HG03025 (cell line): ENCODE measurements around the gene ZNF467.

Experiments
- ATAC-seq: cut with Tn5 transposase; IDR thresholded peaks from one replicate; pipeline ENCODE4 v1.9.1; 2021; ENCODE audit warnings: mild to moderate bottlenecking, moderate library complexity; ENCODE audit not compliant: unreplicated experiment, low FRiP score

The ZNF467 gene

DNA sequence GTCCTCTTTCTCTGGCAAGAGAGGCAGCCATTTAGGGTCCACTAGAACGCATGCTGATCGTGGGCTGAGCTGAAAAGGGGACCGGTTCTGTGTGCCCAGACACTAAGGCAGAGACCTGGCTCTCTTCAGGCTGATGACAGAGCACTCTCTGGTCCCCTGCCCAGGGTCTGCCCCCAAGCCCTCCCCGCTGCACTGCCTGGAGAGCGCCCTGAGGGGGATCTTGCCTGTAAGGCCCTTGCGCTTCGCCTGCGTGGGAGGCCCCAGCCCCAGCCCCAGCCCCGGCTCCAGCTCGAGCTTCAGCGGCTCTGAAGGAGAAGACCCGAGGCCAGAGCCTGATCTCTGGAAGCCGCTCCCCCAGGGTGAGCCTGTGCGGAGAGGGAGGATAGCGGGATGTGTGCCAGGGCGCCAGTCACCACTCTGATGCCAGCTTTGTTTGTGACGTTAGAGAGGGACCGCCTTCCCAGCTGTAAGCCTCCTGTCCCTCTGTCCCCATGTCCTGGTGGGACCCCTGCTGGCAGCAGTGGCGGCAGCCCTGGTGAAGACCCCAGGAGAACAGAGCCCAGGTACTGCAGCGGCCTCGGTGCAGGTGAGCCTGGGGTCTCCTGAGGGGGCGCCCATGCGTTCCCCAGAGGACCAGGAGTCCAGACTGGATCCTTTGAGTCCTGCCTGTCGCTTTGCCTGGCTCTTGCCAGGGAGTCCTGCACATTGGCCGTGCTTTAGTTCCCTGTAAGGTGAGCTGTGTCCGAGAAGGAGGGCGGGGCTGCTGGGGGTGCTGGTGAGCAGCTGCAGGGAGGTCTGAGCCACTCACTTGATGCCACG is 43.2 kb downstream of the ZNF467 start:
- ATAC-seq = no peak

DNA sequence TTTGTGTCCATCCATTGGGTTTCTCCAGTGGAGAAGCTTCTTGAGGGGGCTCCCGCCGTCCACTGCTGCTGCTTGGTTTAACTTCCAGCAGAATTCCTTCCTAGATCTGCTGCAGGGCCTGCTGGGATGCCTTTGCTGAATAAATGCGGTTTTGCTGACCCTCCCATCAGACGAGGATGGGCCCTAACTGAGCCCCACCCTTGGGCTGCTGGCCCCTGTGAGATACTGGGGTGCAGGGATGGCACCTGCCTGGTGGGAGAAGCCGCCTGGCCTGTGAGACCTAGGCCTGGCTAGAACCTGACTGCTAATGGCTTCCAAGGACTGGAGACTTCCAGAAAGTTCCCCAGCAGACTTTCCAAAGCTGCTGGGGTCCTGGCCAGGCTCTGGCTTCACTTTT is 43.8 kb downstream of the ZNF467 start:
- ATAC-seq = no peak

DNA sequence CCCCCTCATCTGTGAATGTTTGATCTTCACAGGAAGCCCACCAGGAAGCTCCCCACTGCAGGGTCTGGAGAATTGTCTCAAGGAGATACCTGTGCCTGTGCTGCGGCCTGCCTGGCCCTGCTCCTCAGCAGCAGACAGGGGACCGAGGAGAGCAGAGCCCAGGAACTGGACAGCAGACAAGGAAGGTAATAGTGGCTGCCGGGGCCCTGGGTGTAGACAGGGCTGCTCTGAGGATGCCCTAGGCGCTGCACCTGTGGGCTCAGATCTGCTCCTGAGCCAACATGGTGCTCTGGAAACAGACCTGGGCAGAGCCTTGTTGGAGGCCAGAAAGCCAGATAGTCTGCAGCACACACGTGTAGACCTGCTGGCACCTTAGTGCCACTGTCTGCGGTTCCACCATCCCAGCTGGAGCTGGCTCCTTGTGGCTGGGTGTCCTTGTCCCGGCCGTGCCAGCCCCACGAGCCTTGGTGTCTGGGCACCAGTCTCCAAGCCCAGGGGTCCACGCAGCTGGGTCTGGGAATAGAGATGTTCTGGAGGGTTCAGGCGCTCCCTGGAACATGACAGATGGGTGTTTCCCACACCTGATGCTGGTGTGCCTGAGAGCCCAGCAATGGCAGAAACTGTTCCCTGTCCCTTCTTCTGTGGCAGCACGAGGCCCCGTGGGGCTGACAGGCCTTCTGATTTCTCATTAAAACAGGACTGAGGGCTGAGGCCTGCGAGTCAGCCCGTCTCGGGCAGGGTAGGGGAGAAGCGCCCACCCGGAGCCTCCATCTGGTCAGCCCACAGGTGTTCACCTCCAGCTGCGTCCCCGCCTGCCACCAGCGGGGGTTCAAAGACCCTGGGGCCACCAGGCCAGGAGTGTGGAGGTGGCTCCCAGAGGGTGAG is 44.7 kb downstream of the ZNF467 start:
- ATAC-seq = no peak

DNA sequence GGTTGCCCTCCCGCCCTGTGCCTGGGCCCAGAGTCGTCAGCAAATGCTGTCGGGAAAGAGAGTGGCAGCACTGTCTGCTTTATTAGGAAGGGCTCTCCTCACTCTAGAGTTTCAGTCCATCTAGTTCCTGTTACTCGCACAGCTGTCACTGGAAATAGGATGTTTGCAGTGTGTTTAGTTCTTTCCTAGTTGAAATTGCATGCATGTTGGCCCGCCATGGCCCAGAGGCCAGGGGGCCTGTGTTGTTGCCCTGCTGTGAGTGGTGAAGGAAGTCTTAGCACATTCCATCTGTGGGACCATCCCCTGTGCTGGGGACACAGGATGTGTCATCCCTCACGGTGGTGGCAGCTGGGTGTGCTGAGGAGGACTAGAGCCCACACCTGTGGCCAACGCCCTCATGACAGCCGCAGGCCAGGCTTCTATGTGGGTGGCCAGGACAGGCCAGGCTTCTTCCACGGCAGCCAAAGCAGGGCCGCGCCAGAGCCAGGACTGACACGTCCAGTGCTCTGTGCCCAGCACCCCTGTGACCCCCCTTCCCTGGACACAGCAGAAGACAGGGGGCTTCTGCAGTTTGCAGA is 45.4 kb downstream of the ZNF467 start:
- no peak for ATAC-seq

DNA sequence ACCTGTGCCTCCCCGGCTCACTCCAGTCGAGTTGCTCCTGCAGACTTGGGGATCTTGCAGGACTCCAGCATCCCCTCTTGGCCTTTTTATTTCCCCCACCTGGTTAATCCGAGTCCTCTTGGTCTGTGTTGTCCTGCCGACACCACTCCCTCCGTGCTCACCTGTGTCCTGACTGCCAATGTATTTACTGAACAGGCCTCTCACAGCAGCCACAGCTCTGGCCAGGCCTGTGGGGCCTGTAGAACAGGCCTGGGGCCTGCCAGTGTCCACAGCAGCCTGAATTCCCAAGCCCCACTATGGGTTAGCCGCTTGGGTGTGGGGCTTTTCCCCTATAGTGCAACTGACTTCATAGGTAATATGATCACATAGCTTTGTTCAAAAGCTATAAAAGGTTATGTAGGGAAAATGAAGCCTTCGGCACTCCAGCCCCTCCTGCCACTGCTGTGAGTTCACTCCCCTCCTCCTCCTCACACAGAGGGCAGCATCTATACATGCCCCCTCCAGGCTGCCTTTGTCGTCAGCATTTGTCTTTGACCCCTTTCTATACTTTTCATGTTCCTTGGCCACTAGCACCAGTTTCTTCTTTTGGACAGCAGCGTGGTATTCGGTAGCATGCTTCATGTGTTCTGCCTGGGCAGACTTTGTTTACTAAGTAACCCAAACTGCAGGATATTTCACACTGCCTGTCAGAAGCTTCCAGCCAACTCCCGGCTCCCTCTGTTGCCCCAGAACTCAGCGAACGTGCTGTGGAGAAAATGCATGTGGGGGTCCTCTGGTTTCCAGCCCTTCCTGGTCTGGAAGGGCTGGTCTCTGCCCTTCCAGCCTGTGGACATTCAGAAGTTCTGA is 46.1 kb downstream of the ZNF467 start:
- no peak for ATAC-seq

DNA sequence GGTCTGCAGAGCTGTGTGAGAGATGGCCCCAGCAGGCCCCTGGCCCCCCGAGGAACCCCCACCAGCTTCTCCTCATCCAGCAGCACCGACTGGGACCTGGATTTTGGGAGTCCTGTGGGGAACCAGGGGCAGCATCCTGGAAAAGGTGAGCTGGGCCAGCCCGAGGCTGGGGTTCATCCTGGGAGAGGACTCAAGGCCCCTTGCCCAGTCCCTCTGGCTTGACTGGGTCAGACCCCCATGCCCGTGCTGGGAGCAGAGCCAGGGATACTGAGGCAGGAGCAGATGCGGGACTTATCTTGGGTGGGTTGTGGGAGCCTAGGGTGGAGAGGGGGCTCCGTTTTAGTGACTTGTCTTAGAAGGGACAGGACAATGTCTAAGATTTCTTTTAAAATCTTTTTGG is 47.5 kb downstream of the ZNF467 start:
- no peak for ATAC-seq

DNA sequence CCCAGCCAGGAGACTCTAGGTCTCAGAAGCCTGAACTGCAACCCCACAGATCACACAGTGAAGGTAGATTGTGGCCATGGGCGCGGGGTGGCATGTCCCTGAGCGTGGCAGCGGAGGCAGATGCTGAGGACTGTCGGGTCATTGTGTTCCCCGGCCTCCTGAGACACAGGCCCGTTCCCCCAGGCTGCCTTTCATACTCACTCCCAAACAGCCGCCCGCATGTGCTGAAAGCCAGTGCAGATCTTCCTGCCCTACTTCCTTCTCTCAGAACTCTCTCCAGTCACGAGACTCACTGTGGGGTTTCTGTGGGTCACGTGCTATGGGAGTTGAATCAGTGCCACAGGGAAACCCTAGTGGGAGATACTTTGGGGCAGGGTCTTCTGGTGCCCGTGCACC is 48.0 kb downstream of the ZNF467 start:
- ATAC-seq = no peak

DNA sequence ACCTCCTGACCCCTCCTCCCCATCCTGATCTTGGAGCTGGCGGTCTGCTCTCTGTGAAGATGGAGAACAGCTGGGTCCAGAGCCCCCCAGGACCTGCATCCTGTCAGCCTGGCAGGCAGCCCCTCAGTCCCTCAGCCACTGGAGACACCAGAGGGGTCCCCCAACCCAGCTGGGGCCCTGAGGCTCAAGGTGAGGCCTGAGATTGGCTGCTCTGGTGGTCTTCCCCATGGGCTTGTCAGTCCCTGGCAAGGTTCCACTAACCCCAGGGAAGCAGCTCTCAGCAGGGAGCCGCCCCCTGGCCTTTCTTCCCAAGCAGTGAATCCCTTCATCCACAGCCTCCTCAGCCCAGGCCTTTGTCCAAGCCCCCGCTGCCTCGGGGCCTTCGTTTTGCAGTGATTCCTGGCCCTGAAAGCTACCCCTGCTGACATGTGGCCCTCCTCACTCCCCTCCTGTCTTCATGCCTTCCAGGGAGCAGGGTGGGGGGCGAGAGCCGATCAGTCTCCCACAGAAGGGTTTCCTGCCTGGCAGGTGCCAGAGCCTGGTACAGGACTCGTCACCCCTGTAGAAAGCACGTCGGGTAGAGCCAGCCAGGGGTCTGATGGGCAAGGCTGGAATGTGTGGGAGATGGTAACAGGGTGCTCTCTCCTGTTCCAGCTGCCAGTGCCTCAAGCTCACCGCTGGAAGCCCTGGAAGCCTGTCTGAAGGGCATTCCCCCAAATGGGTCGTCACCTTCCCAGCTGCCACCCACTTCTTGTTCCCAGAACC is 48.5 kb downstream of the ZNF467 start:
- ATAC-seq = no peak

DNA sequence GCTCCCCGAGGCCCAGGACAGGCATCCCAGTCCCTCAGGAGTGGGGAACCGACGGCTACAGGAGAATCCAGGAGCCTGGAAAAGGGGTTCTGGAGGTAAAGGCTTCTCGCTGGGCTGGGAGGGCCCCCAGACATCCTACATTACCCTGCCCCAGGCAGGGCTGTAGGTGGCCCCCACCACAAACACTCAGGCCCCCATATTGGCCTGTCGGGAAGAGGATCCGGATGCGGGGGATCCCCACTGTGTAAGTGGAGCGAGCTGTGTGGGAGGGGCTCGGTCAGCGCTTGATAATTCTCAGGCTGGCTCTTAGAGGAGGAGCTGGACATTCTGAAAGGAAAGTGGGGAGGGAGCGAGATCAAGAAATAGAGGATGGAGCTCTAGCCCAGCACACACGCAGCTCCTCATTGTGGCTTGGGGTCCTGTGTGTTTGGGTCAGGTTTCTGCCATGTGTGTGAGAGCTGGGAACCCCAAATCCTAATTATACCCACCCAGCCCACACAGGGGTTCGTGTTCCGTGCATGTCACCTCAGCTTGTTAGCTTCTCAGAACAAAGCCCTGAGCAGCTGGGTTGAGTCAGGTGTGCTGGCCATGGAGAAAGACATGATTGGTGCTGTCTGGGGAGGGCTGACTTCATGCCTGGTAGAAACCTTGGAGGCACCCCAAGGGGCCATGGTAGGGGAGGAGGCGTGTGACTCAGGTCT is 49.4 kb downstream of the ZNF467 start:
- no peak for ATAC-seq

DNA sequence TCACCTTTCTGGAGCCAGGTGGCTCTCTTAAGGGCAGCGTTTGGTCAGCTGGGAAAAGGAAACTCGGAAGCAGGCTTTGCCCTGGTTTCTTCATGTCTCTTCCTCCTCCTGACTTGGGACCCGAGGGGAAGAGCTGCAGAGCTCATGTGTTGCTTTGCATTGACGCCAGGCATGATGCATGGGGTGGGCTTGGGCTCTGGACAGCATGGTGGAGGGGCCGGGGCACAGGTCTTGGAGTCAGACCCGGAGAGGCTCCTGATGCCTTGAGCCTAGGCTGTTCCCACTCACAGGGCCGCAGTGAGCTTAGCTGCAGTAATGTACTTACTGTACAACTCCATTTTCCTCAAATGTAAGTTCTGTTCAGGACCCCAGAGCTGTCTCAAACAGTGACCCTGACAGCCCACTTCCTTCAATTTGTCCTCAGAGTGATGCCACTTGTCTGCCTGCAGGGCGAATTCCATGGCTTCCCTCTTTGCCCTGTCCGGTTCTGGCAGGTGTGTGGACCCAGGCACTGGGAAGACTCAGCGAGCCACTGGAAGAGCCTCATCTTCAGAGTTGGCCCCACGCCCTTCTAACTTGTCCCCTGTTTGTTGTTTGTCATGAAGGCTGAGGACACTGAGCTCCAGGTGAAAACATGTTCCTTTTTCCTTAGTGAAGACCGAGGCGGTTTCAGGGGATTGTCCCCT is 50.2 kb downstream of the ZNF467 start:
- ATAC-seq = no peak

DNA sequence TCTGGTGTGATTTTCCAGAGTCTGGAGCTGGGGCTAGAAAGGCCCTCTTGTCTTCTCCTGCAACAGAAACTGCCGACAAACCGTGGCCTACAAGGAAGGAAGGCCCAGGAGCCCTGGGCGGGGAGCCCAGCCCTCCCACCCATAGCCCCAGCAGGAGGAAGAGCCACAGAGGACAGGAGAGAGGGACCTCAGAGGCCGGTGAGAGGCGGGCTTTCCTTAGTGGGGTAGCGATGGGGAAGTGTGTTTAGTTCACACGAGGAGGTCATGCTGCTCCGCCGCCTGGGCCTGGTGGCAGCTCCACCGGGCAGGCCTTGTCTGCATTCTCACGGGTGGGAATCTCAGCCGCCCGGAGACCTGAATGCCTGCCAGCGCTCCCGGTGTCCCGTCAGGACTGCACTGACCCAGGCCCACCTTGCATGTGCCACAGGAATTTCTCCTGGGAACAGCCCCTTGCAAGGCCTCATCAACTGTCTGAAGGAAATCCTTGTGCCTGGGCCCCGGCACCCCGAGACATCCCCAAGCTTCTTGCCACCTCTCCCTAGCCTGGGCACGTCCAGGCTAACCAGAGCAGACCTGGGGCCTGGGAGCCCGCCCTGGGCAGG is 50.9 kb downstream of the ZNF467 start:
- ATAC-seq = no peak

DNA sequence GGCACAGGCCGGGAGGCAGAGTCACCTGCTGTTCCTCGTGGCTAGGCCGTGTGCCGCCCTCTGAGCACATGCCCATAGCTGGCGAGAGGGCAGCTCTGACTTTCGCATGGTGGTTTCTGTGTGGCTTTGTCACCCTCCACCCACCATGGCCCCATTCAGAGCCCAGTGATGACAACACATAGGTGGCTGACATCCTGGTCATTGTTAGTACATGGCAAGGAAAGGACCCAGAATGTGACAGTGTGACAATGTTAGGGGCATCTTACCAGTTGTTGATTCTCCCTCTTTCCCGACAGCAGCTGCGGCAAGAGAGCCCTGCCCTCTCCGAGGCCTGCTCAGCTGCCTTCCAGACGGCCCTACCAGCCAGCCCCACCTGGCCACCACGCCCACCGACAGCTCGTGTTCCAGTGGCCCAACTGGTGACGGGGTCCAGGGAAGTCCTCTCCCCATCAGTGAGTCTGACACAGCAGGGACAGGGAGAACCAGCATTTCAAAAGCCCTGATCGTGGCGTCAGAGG is 52.2 kb downstream of the ZNF467 start:
- no peak for ATAC-seq

DNA sequence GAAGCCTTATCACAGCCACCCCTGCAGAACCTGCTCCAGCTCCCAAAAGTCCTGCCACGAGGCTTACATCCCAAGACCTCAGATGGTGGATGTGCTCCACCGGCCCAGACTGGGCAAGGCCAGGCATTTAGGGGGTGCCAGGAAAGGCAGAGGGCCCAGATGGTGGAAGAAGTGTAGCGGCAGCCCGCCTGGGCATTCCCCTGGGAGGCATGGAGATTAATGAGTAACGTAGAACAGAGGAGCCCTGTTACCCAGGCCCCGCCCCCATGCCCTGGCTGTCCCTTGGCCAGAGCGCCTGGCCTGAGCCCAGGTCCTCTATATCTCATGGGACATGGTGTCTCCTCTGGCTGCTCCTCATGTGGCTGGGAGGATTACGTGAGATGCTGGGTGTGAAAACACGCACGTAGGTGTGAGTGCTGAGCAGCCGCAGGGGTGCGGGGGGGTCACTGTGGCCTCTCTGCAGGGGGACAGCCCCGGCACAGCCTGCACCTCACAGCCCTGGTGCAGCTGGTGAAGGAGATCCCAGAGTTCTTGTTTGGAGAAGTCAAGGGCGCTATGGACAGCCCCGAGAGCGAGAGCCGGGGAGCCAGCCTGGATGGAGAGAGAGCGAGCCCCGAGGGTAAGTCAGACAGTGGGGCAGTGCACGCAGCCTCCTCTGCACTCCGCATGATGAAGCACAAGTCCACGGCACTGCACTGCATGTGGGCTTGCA is 52.9 kb downstream of the ZNF467 start:
- ATAC-seq = no peak

DNA sequence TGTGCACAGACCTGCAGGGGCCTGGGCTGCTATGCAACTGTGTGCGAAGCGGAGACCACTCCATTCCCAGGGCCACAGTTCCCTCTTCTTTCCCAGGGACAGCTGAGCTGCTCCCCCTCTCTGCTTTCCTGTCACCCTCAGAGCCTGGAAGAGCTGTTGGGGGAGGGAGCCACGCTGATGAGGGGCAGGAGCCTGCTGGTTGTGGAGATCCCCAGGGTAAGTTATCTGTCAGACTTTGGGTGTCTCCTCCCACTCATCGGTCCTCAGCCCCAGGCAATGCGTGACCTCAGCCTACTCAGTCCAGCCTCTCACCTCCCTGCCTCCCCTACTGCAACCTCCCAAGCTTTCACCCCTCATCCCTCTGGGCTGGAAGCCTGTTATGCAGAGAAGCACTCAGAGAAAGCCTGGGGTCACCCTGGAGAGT is 53.5 kb downstream of the ZNF467 start:
- ATAC-seq = no peak

DNA sequence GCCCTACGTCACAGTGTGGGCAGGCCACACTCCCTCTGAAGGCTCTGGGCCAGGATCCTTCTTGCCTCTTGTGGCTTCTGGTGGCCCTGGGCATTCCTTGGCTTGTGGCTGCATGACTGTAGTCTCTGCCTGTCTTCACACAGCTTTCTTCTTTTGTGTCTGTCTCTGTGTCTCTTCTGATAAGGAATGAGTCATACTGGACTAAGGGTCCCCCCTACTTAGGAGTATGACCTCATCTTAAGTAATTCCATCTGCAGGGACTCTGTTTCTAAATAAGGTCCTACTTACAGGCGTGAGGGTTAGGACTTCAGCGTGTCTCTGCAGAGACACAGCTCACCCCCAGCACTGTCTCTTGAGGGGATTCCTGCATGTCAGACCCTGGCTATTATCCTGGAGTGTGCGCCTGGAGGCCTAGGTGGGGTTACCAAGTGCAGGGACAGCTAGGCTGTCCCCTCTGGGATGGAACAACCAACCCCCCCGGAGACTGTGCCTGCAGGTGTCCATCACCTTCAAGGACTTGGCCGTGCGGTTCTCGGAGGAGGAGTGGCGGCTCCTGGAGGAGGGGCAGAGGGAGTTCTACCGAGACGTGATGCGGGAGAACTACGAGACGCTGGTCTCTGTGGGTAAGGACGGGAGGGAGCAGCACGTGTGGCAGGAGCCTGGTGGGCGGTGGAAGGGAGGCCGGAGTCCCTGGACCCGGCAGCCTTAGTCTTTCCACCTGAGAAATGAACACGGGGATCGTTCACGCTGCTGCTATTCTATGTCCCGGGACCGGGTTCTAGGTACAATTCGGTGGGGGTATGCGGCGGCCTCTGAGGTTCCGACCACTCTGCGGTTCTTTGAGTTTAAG is 54.1 kb downstream of the ZNF467 start:
- no peak for ATAC-seq

DNA sequence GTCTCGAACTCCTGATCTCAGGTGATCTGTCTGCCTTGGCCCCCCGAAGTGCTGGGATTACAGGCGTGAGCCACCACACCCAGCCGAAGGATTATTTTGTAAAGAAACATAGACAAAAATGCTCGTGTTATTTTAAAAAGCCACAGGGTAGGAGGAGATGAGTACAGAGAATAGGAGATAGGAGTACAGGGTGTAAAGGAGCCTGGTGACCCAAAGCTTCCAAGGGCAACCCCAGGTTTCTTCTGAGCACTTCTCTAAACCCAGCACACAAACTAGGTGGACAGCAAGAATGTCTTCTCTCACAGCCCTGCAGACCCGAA is 54.7 kb downstream of the ZNF467 start:
- no peak for ATAC-seq

DNA sequence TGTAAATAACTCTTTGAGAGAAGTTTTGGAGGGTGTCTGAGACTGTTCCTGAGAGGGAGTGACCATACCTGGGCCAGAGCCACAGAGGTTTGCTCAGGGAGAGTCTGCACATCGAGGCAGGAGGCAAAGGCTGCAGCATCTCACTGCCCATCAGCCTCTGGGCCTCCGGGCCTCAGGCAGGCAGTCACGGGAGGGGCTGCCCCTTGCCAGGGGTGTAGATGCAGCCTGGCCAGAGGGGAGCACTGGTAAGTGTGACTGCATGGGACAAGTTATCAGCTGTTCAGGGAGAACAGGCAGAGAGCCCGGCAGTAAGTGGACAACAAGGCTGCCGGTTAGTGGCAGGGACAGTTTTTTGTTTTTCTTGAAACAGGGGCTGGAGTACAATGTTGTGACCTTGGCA is 55.9 kb downstream of the ZNF467 start:
- ATAC-seq = no peak
